SK-N-SH (cell line): ENCODE data around the gene LCNL1. TPM values are rescaled to one million over a fixed set of nuclear protein-coding genes. Genes with fewer than 3 reads are reported as not detected.

Experiments used
- CTCF ChIA-PET: fragments of 300-600, 350-600 bp; formaldehyde crosslinking; extraction: SDS; loops from one replicate; lab custom pipeline; 2021; lab: Yijun Ruan, JAX
- POLR2A ChIA-PET: fragments of 350-600 bp; sonication (Branson Sonifier 250); formaldehyde crosslinking; extraction: SDS; loops from one replicate; lab custom pipeline; 2020; ENCODE audit warnings: antibody characterized with exemption, inconsistent platforms; lab: Yijun Ruan, JAX
- DNase-seq: peaks from one replicate; pipeline ENCODE4 v3.0.0; 2012
- H2AFZ ChIP-seq: fragments of 200-600 bp; sonication (generic); 2 replicates; pipeline ENCODE4 v1.8.1; 2016; ENCODE audit warnings: antibody characterized with exemption, mild to moderate bottlenecking, low read depth
- H3F3A ChIP-seq: fragments of 200-600 bp; sonication (generic); replicated peaks from 2 replicates; pipeline ENCODE3; 2016; ENCODE audit warnings: antibody characterized with exemption, mild to moderate bottlenecking; ENCODE audit not compliant: insufficient read depth
- H3K27ac ChIP-seq, 2 experiments: fragments of 200-500 bp in 1 of 2; fragments of 200-600 bp in 1 of 2; sonication (Bioruptor generic) in 1 of 2; sonication (generic), shearing (Covaris generic) in 1 of 2; 2 replicates each; pipeline versions ENCODE4 v1.5.1 to v1.6.1; 2014 to 2016; ENCODE audit warnings: low read depth in 2 of 2, inconsistent platforms in 1 of 2, low read length in 1 of 2, mild to moderate bottlenecking in 1 of 2, mixed read lengths in 1 of 2
- H3K27me3 ChIP-seq: fragments of 200-600 bp; sonication (generic), shearing (Covaris generic); 2 replicates; pipeline ENCODE4 v1.6.1; 2016; ENCODE audit warnings: mixed run types; ENCODE audit not compliant: insufficient read depth
- H3K36me3 ChIP-seq, 2 experiments: fragments of 200-500 bp in 1 of 2; fragments of 200-600 bp in 1 of 2; sonication (Bioruptor generic) in 1 of 2; sonication (generic) in 1 of 2; replicated peaks in 1 of 2; 2 replicates each; pipeline versions ENCODE3 to v1.5.1; 2014 to 2016; ENCODE audit warnings: low read length in 1 of 2, mild to moderate bottlenecking in 1 of 2; ENCODE audit not compliant: insufficient read depth in 2 of 2, control insufficient read depth in 1 of 2
- H3K4me1 ChIP-seq, 2 experiments: fragments of 200-500 bp in 1 of 2; fragments of 200-600 bp in 1 of 2; sonication (Bioruptor generic) in 1 of 2; sonication (generic), shearing (Covaris generic) in 1 of 2; 2 replicates each; pipeline versions ENCODE4 v1.5.1 to v1.6.1; 2014 to 2016; ENCODE audit warnings: low read depth in 1 of 2, low read length in 1 of 2, mixed run types in 1 of 2; ENCODE audit not compliant: insufficient read depth in 2 of 2, control insufficient read depth in 1 of 2
- H3K4me2 ChIP-seq: fragments of 200-600 bp; sonication (generic), shearing (Covaris generic); 2 replicates; pipeline ENCODE4 v1.6.1; 2017; ENCODE audit warnings: mixed run types
- H3K4me3 ChIP-seq, 2 experiments: fragments of 200-500 bp in 1 of 2; fragments of 200-600 bp in 1 of 2; sonication (Bioruptor generic) in 1 of 2; sonication (generic), shearing (Covaris generic) in 1 of 2; 2 replicates each; pipeline versions ENCODE4 v1.5.1 to v1.8.1; 2014 to 2016; ENCODE audit warnings: low read depth in 2 of 2, inconsistent platforms in 1 of 2, low read length in 1 of 2, mild to moderate bottlenecking in 1 of 2, mixed read lengths in 1 of 2, moderate library complexity in 1 of 2
- H3K79me2 ChIP-seq: fragments of 200-600 bp; sonication (generic); 2 replicates; pipeline ENCODE4 v1.8.1; 2017; ENCODE audit warnings: mild to moderate bottlenecking; ENCODE audit not compliant: insufficient read depth
- H3K9ac ChIP-seq: fragments of 200-600 bp; sonication (generic); 2 replicates; pipeline ENCODE4 v1.6.1; 2017; ENCODE audit warnings: mixed run types
- H3K9me2 ChIP-seq: fragments of 200-600 bp; sonication (generic); 2 replicates; pipeline ENCODE4 v1.6.1; 2017; ENCODE audit warnings: mixed run types
- H3K9me3 ChIP-seq: fragments of 200-600 bp; sonication (generic); 2 replicates; pipeline ENCODE4 v1.6.1; 2017; ENCODE audit warnings: mixed run types, mild to moderate bottlenecking, moderate library complexity
- H4K20me1 ChIP-seq: fragments of 200-600 bp; sonication (generic); 2 replicates; pipeline ENCODE4 v1.6.1; 2017; ENCODE audit warnings: mild to moderate bottlenecking, mixed run types; ENCODE audit not compliant: insufficient read depth
- CHD2 ChIP-seq: fragments of 150-350 bp; IDR thresholded peaks from 2 replicates; pipeline ENCODE4 v1.6.1; 2018; ENCODE audit warnings: low read length; ENCODE audit not compliant: partially characterized antibody
- EP300 ChIP-seq, 2 experiments: IDR thresholded peaks; 2 replicates each; pipeline versions ENCODE4 v1.4.0 to v1.6.1; 2012; ENCODE audit warnings: borderline replicate concordance in 1 of 2, low read depth in 1 of 2, low read length in 1 of 2
- EZH2phosphoT487 ChIP-seq: fragments of 200-600 bp; sonication (generic); IDR thresholded peaks from 2 replicates; pipeline ENCODE4 v1.6.1; 2017; ENCODE audit warnings: low read depth, mixed run types, mild to moderate bottlenecking, antibody characterized with exemption, moderate library complexity, borderline replicate concordance
- FOSL2 ChIP-seq: IDR thresholded peaks from 2 replicates; pipeline ENCODE4 v1.4.0; 2012; ENCODE audit warnings: low read depth, mild to moderate bottlenecking, moderate library complexity, borderline replicate concordance
- FOXJ3 ChIP-seq: sonication (generic); formaldehyde crosslinking; IDR thresholded peaks from 2 replicates; pipeline ENCODE4 v1.5.1; 2020; ENCODE audit warnings: mild to moderate bottlenecking, missing genetic modification reagents
- GABPA ChIP-seq: IDR thresholded peaks from 2 replicates; pipeline ENCODE4 v1.4.0; 2012; ENCODE audit warnings: low read depth, mild to moderate bottlenecking
- GATA2 ChIP-seq: sonication (generic); formaldehyde crosslinking; IDR thresholded peaks from 2 replicates; pipeline ENCODE4 v1.5.0; 2020; ENCODE audit warnings: mild to moderate bottlenecking, missing genetic modification reagents
- NRF1 ChIP-seq: IDR thresholded peaks from 2 replicates; pipeline ENCODE4 v1.6.1; 2012; ENCODE audit warnings: low read depth, mild to moderate bottlenecking, low read length
- POLR2AphosphoS5 ChIP-seq: IDR thresholded peaks from 2 replicates; pipeline ENCODE4 v1.6.1; 2012; ENCODE audit warnings: low read depth, low read length
- RAD21 ChIP-seq: IDR thresholded peaks from 2 replicates; pipeline ENCODE4 v1.6.1; 2012; ENCODE audit warnings: mild to moderate bottlenecking, low read length
- RFX5 ChIP-seq: IDR thresholded peaks from 2 replicates; pipeline ENCODE4 v1.6.1; 2012; ENCODE audit warnings: mild to moderate bottlenecking, improper control_type of control experiment, low read length
- SMC3 ChIP-seq: IDR thresholded peaks from 2 replicates; pipeline ENCODE4 v1.6.1; 2012; ENCODE audit warnings: low read depth, low read length, improper control_type of control experiment
- TAF1 ChIP-seq: IDR thresholded peaks from 2 replicates; pipeline ENCODE4 v1.6.1; 2012; ENCODE audit warnings: low read depth, mild to moderate bottlenecking, low read length, moderate library complexity, borderline replicate concordance
- TCF12 ChIP-seq: IDR thresholded peaks from 2 replicates; pipeline ENCODE4 v1.4.0; 2012
- TEAD4 ChIP-seq: IDR thresholded peaks from 2 replicates; pipeline ENCODE4 v1.4.0; 2012; ENCODE audit warnings: mild to moderate bottlenecking, borderline replicate concordance; ENCODE audit not compliant: insufficient read depth
- WGBS: methylation state at CpG from one replicate; pipeline ENCODE4 v1.1.6; 2017; ENCODE audit warnings: low lambda C conversion rate; 5-methylcytosine and 5-hydroxymethylcytosine counted together
- polyA plus RNA-seq, 3 experiments: library from polyadenylated mRNA; depleted of rRNA; stranded (reverse); fragments of >200 nt; gene quantifications; 2 replicates each; pipeline ENCODE4 v1.2.3, GENCODE V29; 2012
- TF ChIP-seq, protein P1 (sequence below): IDR thresholded peaks from 2 replicates; pipeline ENCODE4 v1.4.0; 2012; ENCODE audit warnings: low read depth, borderline replicate concordance
- TF ChIP-seq, protein P2 (sequence below): IDR thresholded peaks from 2 replicates; pipeline ENCODE4 v1.6.1; 2012; ENCODE audit warnings: mild to moderate bottlenecking, low read depth, low read length, moderate library complexity
- TF ChIP-seq, protein P3 (sequence below): IDR thresholded peaks from 2 replicates; pipeline ENCODE4 v1.4.0; 2012; ENCODE audit warnings: low read depth
- TF ChIP-seq, protein P4 (sequence below): fragments of 150-350 bp; IDR thresholded peaks from 2 replicates; pipeline ENCODE4 v1.6.1; 2016; ENCODE audit warnings: mild to moderate bottlenecking, low read depth, low read length
- TF ChIP-seq, protein P5 (sequence below): fragments of 150-350 bp; IDR thresholded peaks from 2 replicates; pipeline ENCODE4 v1.6.1; 2017; ENCODE audit warnings: antibody characterized with exemption, low read length, low read depth, borderline replicate concordance

The LCNL1 gene
- polyA plus RNA-seq, 1 of the 3 experiments (the other 2 are of a cell fraction) = not detected

GRCh38 chr9:136939996-136940525 is 42.7 kb upstream of the LCNL1 start:
- peaks cover 10 to 38% of the 10 kb centered on the region in 2 experiments for H3K36me3 ChIP-seq

More at GRCh38 chr9:136939996-136940525, 42.7 kb upstream of the LCNL1 start:
- DNase-seq = no peak
- Histone ChIP-seq H3K9me2 (no peaks in the 10 kb centered on the region), H2AFZ (no peak overlapping the region), H3K4me2 (no peak overlapping the region)
- WGBS = 93% methylated on average over 8 of the region's 16 CpGs
- TF ChIP-seq EP300 (IDR thresholded peaks at IDR 0.05; ENCODE audit: borderline replicate concordance in 1 of 2, low read depth in 1 of 2, low read length in 1 of 2) (no peak), FOXJ3 (CRISPR knock-in tag) (no peak), TEAD4 (no peak), RFX5 (no peak), SMC3 (no peak), RAD21 (no peak), GABPA (no peak), EZH2phosphoT487 (no peak), FOSL2 (no peak), NRF1 (no peak), TCF12 (no peak), GATA2 (CRISPR knock-in tag) (no peak), TAF1 (no peak), POLR2AphosphoS5 (no peak), CHD2 (no peak)
- TF ChIP-seq, protein P1, sequence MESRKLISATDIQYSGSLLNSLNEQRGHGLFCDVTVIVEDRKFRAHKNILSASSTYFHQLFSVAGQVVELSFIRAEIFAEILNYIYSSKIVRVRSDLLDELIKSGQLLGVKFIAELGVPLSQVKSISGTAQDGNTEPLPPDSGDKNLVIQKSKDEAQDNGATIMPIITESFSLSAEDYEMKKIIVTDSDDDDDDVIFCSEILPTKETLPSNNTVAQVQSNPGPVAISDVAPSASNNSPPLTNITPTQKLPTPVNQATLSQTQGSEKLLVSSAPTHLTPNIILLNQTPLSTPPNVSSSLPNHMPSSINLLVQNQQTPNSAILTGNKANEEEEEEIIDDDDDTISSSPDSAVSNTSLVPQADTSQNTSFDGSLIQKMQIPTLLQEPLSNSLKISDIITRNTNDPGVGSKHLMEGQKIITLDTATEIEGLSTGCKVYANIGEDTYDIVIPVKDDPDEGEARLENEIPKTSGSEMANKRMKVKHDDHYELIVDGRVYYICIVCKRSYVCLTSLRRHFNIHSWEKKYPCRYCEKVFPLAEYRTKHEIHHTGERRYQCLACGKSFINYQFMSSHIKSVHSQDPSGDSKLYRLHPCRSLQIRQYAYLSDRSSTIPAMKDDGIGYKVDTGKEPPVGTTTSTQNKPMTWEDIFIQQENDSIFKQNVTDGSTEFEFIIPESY = no peak
- TF ChIP-seq, protein P2, sequence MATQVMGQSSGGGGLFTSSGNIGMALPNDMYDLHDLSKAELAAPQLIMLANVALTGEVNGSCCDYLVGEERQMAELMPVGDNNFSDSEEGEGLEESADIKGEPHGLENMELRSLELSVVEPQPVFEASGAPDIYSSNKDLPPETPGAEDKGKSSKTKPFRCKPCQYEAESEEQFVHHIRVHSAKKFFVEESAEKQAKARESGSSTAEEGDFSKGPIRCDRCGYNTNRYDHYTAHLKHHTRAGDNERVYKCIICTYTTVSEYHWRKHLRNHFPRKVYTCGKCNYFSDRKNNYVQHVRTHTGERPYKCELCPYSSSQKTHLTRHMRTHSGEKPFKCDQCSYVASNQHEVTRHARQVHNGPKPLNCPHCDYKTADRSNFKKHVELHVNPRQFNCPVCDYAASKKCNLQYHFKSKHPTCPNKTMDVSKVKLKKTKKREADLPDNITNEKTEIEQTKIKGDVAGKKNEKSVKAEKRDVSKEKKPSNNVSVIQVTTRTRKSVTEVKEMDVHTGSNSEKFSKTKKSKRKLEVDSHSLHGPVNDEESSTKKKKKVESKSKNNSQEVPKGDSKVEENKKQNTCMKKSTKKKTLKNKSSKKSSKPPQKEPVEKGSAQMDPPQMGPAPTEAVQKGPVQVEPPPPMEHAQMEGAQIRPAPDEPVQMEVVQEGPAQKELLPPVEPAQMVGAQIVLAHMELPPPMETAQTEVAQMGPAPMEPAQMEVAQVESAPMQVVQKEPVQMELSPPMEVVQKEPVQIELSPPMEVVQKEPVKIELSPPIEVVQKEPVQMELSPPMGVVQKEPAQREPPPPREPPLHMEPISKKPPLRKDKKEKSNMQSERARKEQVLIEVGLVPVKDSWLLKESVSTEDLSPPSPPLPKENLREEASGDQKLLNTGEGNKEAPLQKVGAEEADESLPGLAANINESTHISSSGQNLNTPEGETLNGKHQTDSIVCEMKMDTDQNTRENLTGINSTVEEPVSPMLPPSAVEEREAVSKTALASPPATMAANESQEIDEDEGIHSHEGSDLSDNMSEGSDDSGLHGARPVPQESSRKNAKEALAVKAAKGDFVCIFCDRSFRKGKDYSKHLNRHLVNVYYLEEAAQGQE = no peak
- TF ChIP-seq, protein P3, sequence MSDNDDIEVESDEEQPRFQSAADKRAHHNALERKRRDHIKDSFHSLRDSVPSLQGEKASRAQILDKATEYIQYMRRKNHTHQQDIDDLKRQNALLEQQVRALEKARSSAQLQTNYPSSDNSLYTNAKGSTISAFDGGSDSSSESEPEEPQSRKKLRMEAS = no peak
- TF ChIP-seq, protein P4, sequence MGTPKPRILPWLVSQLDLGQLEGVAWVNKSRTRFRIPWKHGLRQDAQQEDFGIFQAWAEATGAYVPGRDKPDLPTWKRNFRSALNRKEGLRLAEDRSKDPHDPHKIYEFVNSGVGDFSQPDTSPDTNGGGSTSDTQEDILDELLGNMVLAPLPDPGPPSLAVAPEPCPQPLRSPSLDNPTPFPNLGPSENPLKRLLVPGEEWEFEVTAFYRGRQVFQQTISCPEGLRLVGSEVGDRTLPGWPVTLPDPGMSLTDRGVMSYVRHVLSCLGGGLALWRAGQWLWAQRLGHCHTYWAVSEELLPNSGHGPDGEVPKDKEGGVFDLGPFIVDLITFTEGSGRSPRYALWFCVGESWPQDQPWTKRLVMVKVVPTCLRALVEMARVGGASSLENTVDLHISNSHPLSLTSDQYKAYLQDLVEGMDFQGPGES = no peak
- TF ChIP-seq, protein P5, sequence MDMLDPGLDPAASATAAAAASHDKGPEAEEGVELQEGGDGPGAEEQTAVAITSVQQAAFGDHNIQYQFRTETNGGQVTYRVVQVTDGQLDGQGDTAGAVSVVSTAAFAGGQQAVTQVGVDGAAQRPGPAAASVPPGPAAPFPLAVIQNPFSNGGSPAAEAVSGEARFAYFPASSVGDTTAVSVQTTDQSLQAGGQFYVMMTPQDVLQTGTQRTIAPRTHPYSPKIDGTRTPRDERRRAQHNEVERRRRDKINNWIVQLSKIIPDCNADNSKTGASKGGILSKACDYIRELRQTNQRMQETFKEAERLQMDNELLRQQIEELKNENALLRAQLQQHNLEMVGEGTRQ = no peak
- TF ChIP-seq, all 33 proteins: peak for 0
- no peaks in the 10 kb centered on the region for H3K9me3 ChIP-seq
- H3K4me1 ChIP-seq = peaks cover 0 to 13% of the 10 kb centered on the region in 2 experiments; a peak in 1 of 4 replicates
- H3K27me3 ChIP-seq = no peaks in the 10 kb centered on the region
- H4K20me1 ChIP-seq = peaks cover 13% of the 10 kb centered on the region
- H3K27ac ChIP-seq = no peak overlapping the region
- peaks cover 14% of the 10 kb centered on the region for H3F3A ChIP-seq
- peaks cover 28% of the 10 kb centered on the region for H3K79me2 ChIP-seq
- ChIA-PET POLR2A (no interaction called here), CTCF (interaction anchor here (1.2 kb wide), 1 partner anchor 19 kb away, joined by 3 read pairs; no protein-coding TSS in a partner anchor)
- H3K4me3 ChIP-seq = no peak overlapping the region
- no peak overlapping the region for H3K9ac ChIP-seq
